Stimulated activated naive CD8-positive, alpha-beta T cell treated with anti-CD3 and anti-CD28 coated beads, Interleukin-15, Interleukin-2, amounts not matched to agents 100 ng/mL and 50 ng/mL, for 24 hours (primary cell): Measurements from ENCODE around the gene LSM11.
A peak's percentile ranks its signal among the peaks of the same experiment; 100 is the strongest.

Experiments used
- H3K27ac Mint-ChIP-seq: one replicate; pipeline ENCODE4 v1.8.0; 2021; ENCODE audit warnings: mild to moderate bottlenecking, mixed read lengths
- H3K27me3 Mint-ChIP-seq: one replicate; pipeline ENCODE4 v1.8.0; 2021; ENCODE audit warnings: mixed read lengths
- H3K36me3 Mint-ChIP-seq: one replicate; pipeline ENCODE4 v1.8.0; 2021; ENCODE audit warnings: low read depth, mixed read lengths
- H3K4me1 Mint-ChIP-seq: one replicate; pipeline ENCODE4 v1.8.0; 2021; ENCODE audit warnings: low read depth, mixed read lengths
- H3K4me3 Mint-ChIP-seq: one replicate; pipeline ENCODE4 v1.8.0; 2021; ENCODE audit warnings: mild to moderate bottlenecking, mixed read lengths
- H3K9me3 Mint-ChIP-seq: one replicate; pipeline ENCODE4 v1.8.0; 2021; ENCODE audit warnings: mixed read lengths

LSM11 gene

GRCh38 chr5:157745041-157745456 is 1.5 kb downstream of the LSM11 start:
- Mint-ChIP-seq H3K4me1 (peaks cover 55% of the 10 kb centered on the region), H3K4me3 (peak overlapping the region; percentile 96)

GRCh38 chr5:157747173-157747740 is 3.7 kb downstream of the LSM11 start:
- Mint-ChIP-seq H3K36me3 (no peaks in the 10 kb centered on the region), H3K4me1 (peaks cover 55% of the 10 kb centered on the region), H3K9me3 (no peaks in the 10 kb centered on the region), H3K27me3 (no peaks in the 10 kb centered on the region), H3K4me3 (no peak overlapping the region), H3K27ac (no peak overlapping the region)

More at GRCh38 chr5:157745041-157745456, 1.5 kb downstream of the LSM11 start:
- Mint-ChIP-seq H3K27ac (no peak overlapping the region), H3K36me3 (peaks cover 5% of the 10 kb centered on the region), H3K27me3 (no peaks in the 10 kb centered on the region), H3K9me3 (no peaks in the 10 kb centered on the region)

DNA sequence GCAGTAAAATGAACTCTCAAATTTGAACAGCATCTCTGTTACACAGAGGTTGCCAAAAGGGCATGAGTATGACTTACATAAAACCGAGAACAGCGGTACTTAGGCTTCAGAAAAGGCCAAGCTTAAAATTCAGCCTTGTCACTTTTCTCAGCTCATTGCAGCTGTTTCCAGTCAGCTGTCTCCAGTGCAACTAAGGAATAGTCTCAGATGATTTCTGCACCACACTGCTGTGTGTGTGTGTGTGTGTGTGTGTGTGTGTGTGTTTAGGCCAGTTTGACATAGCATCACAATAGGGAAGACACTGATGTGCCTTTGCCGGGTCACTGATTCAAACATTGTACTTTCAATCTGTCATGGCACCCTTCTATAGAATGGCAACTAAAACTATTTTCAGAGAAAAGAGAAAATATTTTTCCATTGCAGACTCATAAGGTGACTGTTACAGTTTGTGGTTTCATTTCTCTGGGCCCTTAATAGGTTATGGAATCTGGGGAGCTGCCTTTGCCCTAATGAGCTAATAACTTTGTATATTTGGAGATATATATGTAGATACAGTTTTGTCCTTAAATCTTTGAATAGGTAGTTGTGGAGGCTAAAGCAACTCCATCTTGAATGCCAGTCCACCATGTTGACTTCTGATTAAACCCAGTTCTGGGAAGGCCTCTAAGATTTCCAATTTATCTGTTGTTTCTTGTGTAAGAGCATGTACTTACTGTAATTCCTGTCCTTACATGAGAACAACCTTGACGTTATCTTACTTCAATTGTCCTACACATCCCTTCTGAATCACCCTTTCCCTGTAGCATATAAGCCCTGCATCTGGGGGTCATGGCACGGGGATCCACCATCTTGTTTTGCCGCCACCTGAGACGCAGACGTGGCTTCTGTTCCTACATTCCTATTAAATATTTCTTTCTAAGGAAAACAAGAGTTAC is 4.5 kb downstream of the LSM11 start:
- no peaks in the 10 kb centered on the region for H3K27me3 Mint-ChIP-seq
- H3K4me3 Mint-ChIP-seq = no peak overlapping the region
- H3K4me1 Mint-ChIP-seq = peaks cover 50% of the 10 kb centered on the region
- peaks cover 4% of the 10 kb centered on the region for H3K36me3 Mint-ChIP-seq
- no peaks in the 10 kb centered on the region for H3K9me3 Mint-ChIP-seq
- H3K27ac Mint-ChIP-seq = peak overlapping the region; percentile 61

- H3K4me1 Mint-ChIP-seq = peaks cover 47% of the 10 kb centered on the region
- peaks cover 7% of the 10 kb centered on the region for H3K36me3 Mint-ChIP-seq
- H3K27me3 Mint-ChIP-seq = no peaks in the 10 kb centered on the region
- no peak overlapping the region for H3K4me3 Mint-ChIP-seq
- no peak overlapping the region for H3K27ac Mint-ChIP-seq
- H3K9me3 Mint-ChIP-seq = no peaks in the 10 kb centered on the region
These were observed 5.4 kb downstream of the LSM11 start for GRCh38 chr5:157748760-157749461.

DNA sequence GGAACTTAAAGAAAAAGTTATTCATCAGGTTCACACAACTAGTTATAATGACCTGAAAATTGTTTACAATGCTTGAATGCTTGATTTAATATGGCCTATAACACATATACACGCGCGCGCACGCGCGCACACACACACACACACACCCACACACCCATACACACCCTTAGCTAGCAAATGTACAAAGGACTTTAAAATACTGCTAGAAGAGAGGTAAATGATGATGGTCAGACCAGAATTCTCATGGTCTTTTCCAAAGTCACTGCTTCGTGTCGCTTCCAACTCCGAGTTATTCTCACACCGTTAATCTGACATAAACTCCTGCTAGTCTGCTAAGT is 5.9 kb downstream of the LSM11 start:
- Mint-ChIP-seq H3K27me3 (no peaks in the 10 kb centered on the region), H3K36me3 (peaks cover 7% of the 10 kb centered on the region), H3K27ac (no peak overlapping the region), H3K4me3 (no peak overlapping the region), H3K4me1 (peaks cover 44% of the 10 kb centered on the region), H3K9me3 (no peaks in the 10 kb centered on the region)

GRCh38 chr5:157750320-157750719 is 6.8 kb downstream of the LSM11 start:
- no peaks in the 10 kb centered on the region for H3K9me3 Mint-ChIP-seq
- no peak overlapping the region for H3K27ac Mint-ChIP-seq
- no peaks in the 10 kb centered on the region for H3K27me3 Mint-ChIP-seq
- H3K4me1 Mint-ChIP-seq = peaks cover 35% of the 10 kb centered on the region
- H3K36me3 Mint-ChIP-seq = peaks cover 13% of the 10 kb centered on the region
- H3K4me3 Mint-ChIP-seq = no peak overlapping the region

DNA sequence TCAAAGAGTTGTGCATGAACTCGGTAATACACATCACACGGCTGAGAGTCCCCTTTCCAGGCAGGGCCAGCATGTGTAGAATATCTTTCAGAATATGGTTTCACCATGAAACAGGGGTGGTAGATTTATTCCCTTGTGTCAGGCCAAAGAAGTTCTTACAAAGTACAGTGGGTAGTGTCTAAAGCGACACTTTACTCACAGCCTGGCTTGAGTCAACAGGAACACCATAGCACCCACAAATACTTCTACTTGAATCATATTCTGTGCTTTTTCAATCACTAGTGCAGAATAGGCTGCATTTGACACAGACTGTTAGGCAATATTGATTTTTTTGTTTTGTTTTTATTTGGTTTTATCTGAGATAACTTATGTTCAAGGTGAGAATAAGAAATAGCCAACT is 12.6 kb downstream of the LSM11 start:
- H3K9me3 Mint-ChIP-seq = no peaks in the 10 kb centered on the region
- H3K27ac Mint-ChIP-seq = no peak overlapping the region
- H3K27me3 Mint-ChIP-seq = no peaks in the 10 kb centered on the region
- peaks cover 37% of the 10 kb centered on the region for H3K36me3 Mint-ChIP-seq
- no peaks in the 10 kb centered on the region for H3K4me1 Mint-ChIP-seq
- no peak overlapping the region for H3K4me3 Mint-ChIP-seq

DNA sequence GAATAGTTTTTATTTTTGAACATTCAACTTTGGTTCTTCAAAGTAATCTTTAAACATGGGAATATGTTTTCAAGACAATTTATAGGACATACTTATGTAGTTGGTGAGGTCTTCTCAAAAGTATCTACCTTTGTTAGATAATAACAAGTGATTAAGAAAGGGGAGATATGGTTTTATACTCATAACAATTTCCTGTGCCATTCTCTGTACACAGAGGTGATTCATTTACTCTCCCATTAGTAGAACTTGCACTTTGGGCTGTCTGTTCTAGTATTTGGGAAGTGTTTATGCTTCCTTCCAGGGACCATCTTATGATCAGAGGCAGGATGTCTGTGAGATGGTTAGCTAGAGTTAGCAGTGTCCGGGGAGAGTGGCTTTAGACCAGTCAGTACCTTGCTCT is 15.2 kb downstream of the LSM11 start:
- Mint-ChIP-seq H3K4me3 (no peak overlapping the region), H3K27me3 (no peaks in the 10 kb centered on the region), H3K4me1 (no peaks in the 10 kb centered on the region), H3K36me3 (peaks cover 34% of the 10 kb centered on the region), H3K9me3 (no peaks in the 10 kb centered on the region), H3K27ac (no peak overlapping the region)

GRCh38 chr5:157761690-157762621 is 18.4 kb downstream of the LSM11 start:
- Mint-ChIP-seq H3K4me1 (no peaks in the 10 kb centered on the region), H3K27ac (no peak overlapping the region), H3K27me3 (no peaks in the 10 kb centered on the region), H3K4me3 (no peak overlapping the region), H3K9me3 (no peaks in the 10 kb centered on the region), H3K36me3 (peaks cover 15% of the 10 kb centered on the region)

- no peaks in the 10 kb centered on the region for H3K27me3 Mint-ChIP-seq
- H3K4me3 Mint-ChIP-seq = no peak overlapping the region
- H3K36me3 Mint-ChIP-seq = peaks cover 11% of the 10 kb centered on the region
- H3K9me3 Mint-ChIP-seq = no peaks in the 10 kb centered on the region
- H3K4me1 Mint-ChIP-seq = no peaks in the 10 kb centered on the region
- H3K27ac Mint-ChIP-seq = no peak overlapping the region
These were observed 21.0 kb downstream of the LSM11 start for GRCh38 chr5:157764531-157764930.

DNA sequence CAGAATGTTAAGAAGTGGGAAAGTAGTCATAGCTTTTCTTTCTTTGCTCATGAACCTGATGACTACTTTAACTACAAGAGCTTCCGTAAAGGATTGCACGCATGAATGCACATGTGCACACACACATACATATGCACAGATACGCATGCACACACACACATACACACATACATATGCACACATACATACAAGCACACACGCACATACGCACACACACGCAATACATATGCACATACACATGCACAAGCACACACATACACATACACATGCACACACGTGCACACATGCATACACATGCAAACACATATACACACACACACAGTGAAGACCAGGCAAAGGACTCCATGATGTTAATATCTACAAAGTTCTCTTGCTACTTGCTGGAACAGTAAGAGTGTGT is 22.9 kb downstream of the LSM11 start:
- Mint-ChIP-seq H3K4me1 (no peaks in the 10 kb centered on the region), H3K4me3 (no peak overlapping the region), H3K9me3 (no peaks in the 10 kb centered on the region), H3K36me3 (peaks cover 1% of the 10 kb centered on the region), H3K27me3 (no peaks in the 10 kb centered on the region), H3K27ac (no peak overlapping the region)

- H3K36me3 Mint-ChIP-seq = no peaks in the 10 kb centered on the region
- no peaks in the 10 kb centered on the region for H3K27me3 Mint-ChIP-seq
- no peak overlapping the region for H3K4me3 Mint-ChIP-seq
- no peaks in the 10 kb centered on the region for H3K9me3 Mint-ChIP-seq
- H3K4me1 Mint-ChIP-seq = no peaks in the 10 kb centered on the region
- no peak overlapping the region for H3K27ac Mint-ChIP-seq
These were observed 23.4 kb downstream of the LSM11 start for GRCh38 chr5:157766902-157767301.

DNA sequence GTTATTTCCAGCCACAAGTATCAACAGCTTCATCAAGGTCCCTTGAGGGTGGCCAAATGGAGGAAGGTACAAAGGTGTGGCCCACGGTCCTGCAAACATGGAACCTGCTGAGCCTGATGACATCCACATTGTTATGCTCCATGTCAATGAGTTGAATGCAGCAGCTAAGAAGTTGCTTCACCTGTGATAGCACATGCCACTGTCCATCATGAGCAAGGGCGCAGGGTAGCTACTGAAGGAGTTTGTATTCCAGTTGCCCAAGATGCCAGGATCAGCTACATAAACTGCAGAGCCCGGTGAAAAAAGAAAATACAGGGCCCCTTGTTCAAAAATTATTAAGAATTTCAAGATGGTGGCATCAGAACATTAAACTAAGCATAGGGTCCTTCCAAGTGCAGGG is 24.2 kb downstream of the LSM11 start:
- H3K9me3 Mint-ChIP-seq = no peaks in the 10 kb centered on the region
- no peaks in the 10 kb centered on the region for H3K36me3 Mint-ChIP-seq
- H3K4me1 Mint-ChIP-seq = no peaks in the 10 kb centered on the region
- no peak overlapping the region for H3K27ac Mint-ChIP-seq
- H3K27me3 Mint-ChIP-seq = no peaks in the 10 kb centered on the region
- H3K4me3 Mint-ChIP-seq = no peak overlapping the region

DNA sequence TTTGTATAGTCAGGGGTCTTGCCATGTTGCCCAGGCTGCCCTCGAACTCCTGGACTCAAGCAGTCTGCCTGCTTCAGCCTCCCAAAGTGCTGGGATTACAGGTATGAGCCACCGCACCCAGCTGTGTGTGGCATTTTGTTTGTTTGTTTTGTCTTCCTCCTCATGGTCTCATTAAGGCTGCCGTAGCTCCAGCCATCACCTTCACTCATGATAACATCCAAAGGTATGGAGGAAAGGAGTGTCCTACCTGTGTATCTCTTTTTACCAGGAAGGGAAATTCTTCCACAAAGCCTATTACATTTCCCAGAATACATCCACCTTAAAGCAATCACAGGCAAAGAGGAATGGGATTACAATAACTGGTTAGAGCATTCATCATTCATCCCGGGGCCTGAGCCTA is 27.2 kb downstream of the LSM11 start:
- H3K4me3 Mint-ChIP-seq = no peak overlapping the region

More for the DNA sequence above, 27.2 kb downstream of the LSM11 start:
- H3K4me1 Mint-ChIP-seq = no peaks in the 10 kb centered on the region
- H3K36me3 Mint-ChIP-seq = no peaks in the 10 kb centered on the region
- H3K27me3 Mint-ChIP-seq = no peaks in the 10 kb centered on the region
- H3K9me3 Mint-ChIP-seq = no peaks in the 10 kb centered on the region
- no peak overlapping the region for H3K27ac Mint-ChIP-seq
